ENCODE measurements around the gene HTR6. TPM values are rescaled to one million over a fixed set of nuclear protein-coding genes. Genes with fewer than 3 reads are reported as not detected.

Gene HTR6
- total RNA-seq, 1 donor: 0.09 TPM

GRCh38 chr1:19725606-19726005, 60.9 kb downstream of the HTR6 start:
- DNase-seq (ENCODE audit: low read depth): no peak
- H3K4me3 ChIP-seq (ENCODE audit: low read depth, low read length): no peak overlapping the region
- TF ChIP-seq CTCF (IDR thresholded peaks at IDR 0.05; ENCODE audit: insufficient read depth, low read length): no peak

GRCh38 chr1:19728413-19729145, 63.9 kb downstream of the HTR6 start:
- H3K4me3 ChIP-seq (ENCODE audit: low read depth, low read length): no peak overlapping the region
- TF ChIP-seq CTCF (IDR thresholded peaks at IDR 0.05; ENCODE audit: insufficient read depth, low read length): no peak
- no peak for DNase-seq (ENCODE audit: low read depth)

GRCh38 chr1:19730232-19730631, 65.6 kb downstream of the HTR6 start:
- no peak for TF ChIP-seq CTCF (IDR thresholded peaks at IDR 0.05; ENCODE audit: insufficient read depth, low read length)
- no peak for DNase-seq (ENCODE audit: low read depth)
- no peak overlapping the region for H3K4me3 ChIP-seq (ENCODE audit: low read depth, low read length)

Other genes with a start within 250 kb of the HTR6 start
- 96.6 and 232 TPM in 2 replicates for gene CAPZB, start 179.3 kb upstream of the HTR6 start, total RNA-seq (ENCODE audit: low replicate concordance)
- gene NBL1, start 20.6 kb upstream of the HTR6 start, total RNA-seq (ENCODE audit: low replicate concordance): 105 and 178 TPM in 2 replicates
- gene TMCO4, start 135.0 kb downstream of the HTR6 start, total RNA-seq (ENCODE audit: low replicate concordance): 25.3 and 30.9 TPM in 2 replicates
- not detected in 2 replicates for gene RNF186, start 150.4 kb downstream of the HTR6 start, total RNA-seq (ENCODE audit: low replicate concordance)
- gene OTUD3, start 217.5 kb downstream of the HTR6 start, total RNA-seq (ENCODE audit: low replicate concordance): 5.8 and 7.0 TPM in 2 replicates